Karpas-422 (cell line): Measurements from ENCODE around the gene F2. TPM values are rescaled to one million over a fixed set of nuclear protein-coding genes. Genes with fewer than 3 reads are reported as not detected.
"Not testable (repeated sequence)": the region's sequence is repeated elsewhere in the genome, so short reads cannot be mapped to it uniquely, and the experiment has no call there.

Experiments used
- DNase-seq: peaks from one replicate; pipeline ENCODE4 v3.0.0-alpha.2; 2015
- H2AFZ ChIP-seq: fragments of 200-600 bp; sonication (generic); 2 replicates; pipeline ENCODE4 v1.6.1; 2014; ENCODE audit warnings: antibody characterized with exemption, low read length, mixed read lengths
- H3K27ac ChIP-seq: fragments of 200-600 bp; sonication (generic); 2 replicates; pipeline ENCODE4 v1.5.1; 2014; ENCODE audit warnings: mild to moderate bottlenecking, low read length, moderate library complexity
- H3K27me3 ChIP-seq: fragments of 200-600 bp; sonication (generic); 2 replicates; pipeline ENCODE4 v1.6.1; 2014; ENCODE audit warnings: low read length, mixed read lengths
- H3K36me3 ChIP-seq: fragments of 200-600 bp; sonication (generic); 2 replicates; pipeline ENCODE4 v1.6.1; 2014; ENCODE audit warnings: low read length, mixed read lengths; ENCODE audit not compliant: insufficient read depth
- H3K4me1 ChIP-seq: fragments of 200-600 bp; sonication (generic); 2 replicates; pipeline ENCODE4 v1.6.1; 2014; ENCODE audit warnings: mild to moderate bottlenecking, low read length, mixed read lengths
- H3K4me2 ChIP-seq: fragments of 200-600 bp; sonication (generic); 2 replicates; pipeline ENCODE4 v1.6.1; 2014; ENCODE audit warnings: low read length, low read depth, mild to moderate bottlenecking; ENCODE audit not compliant: poor library complexity, severe bottlenecking
- H3K4me3 ChIP-seq: fragments of 200-600 bp; sonication (generic); 2 replicates; pipeline ENCODE4 v1.5.1; 2014; ENCODE audit warnings: mild to moderate bottlenecking, antibody characterized with exemption, low read length, mixed read lengths
- H3K79me2 ChIP-seq: fragments of 200-600 bp; sonication (generic); 2 replicates; pipeline ENCODE4 v1.6.1; 2014; ENCODE audit warnings: mild to moderate bottlenecking, low read length, mixed read lengths
- H3K9ac ChIP-seq: fragments of 200-600 bp; sonication (generic); 2 replicates; pipeline ENCODE4 v1.6.0; 2014; ENCODE audit warnings: low read length
- H3K9me2 ChIP-seq: fragments of 200-600 bp; sonication (generic), shearing (Covaris generic); replicated peaks from 2 replicates; pipeline ENCODE4 v1.6.0; 2014; ENCODE audit warnings: mild to moderate bottlenecking, low read length, moderate library complexity; ENCODE audit not compliant: insufficient read depth
- H3K9me3 ChIP-seq: fragments of 300-700, 200-600 bp; sonication (generic); 2 replicates; pipeline ENCODE4 v1.6.1; 2014; ENCODE audit warnings: low read length, mixed read lengths
- H4K20me1 ChIP-seq: fragments of 200-600 bp; sonication (generic); 2 replicates; pipeline ENCODE4 v1.6.1; 2014; ENCODE audit warnings: mild to moderate bottlenecking, antibody characterized with exemption, low read length, low read depth; ENCODE audit not compliant: insufficient read depth
- total RNA-seq: library from RNA; depleted of rRNA; stranded (reverse); fragments of >200 nt; shearing (Covaris generic); gene quantifications from 2 replicates; pipeline ENCODE4 v1.2.3, GENCODE V29; 2014; ENCODE audit warnings: low replicate concordance

F2 gene
- total RNA-seq, 1 experiment from 2014 or later = not detected

DNA sequence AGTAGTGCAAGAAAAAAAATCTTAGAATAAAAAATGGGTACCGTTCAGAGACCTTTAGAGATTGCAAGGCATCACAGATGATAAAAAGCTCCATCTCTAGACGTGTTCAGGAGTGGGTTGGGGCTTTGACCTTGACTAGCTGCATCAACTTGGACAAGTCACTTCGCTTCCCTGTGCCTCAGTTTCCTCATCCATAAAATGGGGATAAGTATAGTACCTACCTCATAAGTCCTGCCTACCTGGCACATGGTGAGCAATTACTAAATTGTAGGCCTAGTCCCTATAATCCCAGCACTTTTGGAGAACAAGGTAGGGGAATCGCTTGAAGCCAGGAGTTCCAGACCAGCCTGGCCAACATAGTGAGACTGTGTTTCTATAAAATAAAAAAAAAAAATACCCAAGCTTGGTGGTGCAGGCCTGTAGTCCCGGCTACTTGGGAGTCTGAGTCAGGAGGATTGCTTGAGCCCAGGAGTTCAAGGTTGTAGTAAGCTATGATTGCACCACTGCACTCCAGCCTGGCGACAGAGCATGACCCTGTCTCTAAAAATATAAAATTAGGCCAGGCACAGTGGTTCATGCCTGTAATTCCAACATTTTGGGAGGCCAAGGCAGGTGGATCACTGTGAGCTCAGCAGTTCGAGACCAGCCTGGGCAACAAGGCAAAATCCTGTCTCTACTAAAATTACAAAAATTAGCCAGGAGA is 6.0 kb upstream of the F2 start:
- H3K27me3 ChIP-seq = no peaks in the 10 kb centered on the region
- no peak for DNase-seq
- H4K20me1 ChIP-seq = no peaks in the 10 kb centered on the region
- no peak overlapping the region for H3K9ac ChIP-seq
- no peak overlapping the region for H3K4me2 ChIP-seq
- no peak overlapping the region for H2AFZ ChIP-seq
- no peaks in the 10 kb centered on the region for H3K79me2 ChIP-seq
- H3K9me2 ChIP-seq = no peaks in the 10 kb centered on the region
- H3K9me3 ChIP-seq = no peaks in the 10 kb centered on the region
- no peaks in the 10 kb centered on the region for H3K36me3 ChIP-seq
- H3K4me3 ChIP-seq = no peak overlapping the region
- H3K27ac ChIP-seq = no peak overlapping the region
- no peaks in the 10 kb centered on the region for H3K4me1 ChIP-seq

DNA sequence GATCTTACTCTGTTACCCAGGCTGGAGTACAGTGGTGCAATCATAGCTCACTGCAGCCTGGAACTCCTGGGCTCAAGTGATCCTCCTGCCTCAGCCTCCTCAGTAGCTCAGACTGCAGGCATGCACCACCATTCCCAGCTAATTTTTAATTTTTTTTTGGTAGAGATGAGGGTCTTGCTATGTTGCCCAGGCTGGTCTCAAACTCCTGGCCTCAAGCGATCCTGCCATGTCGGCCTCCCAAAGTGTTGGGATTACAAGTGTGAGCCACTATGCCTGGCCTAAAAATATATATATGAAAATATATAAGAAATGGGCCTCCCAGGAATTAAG is 1.2 kb upstream of the F2 start:
- not testable (repeated sequence) for DNase-seq, H3K9ac ChIP-seq, H3K27ac ChIP-seq, H3K36me3 ChIP-seq, H4K20me1 ChIP-seq, H3K4me3 ChIP-seq, H3K4me1 ChIP-seq, H3K9me3 ChIP-seq, H3K9me2 ChIP-seq, H3K27me3 ChIP-seq, H3K4me2 ChIP-seq, H2AFZ ChIP-seq, H3K79me2 ChIP-seq

DNA sequence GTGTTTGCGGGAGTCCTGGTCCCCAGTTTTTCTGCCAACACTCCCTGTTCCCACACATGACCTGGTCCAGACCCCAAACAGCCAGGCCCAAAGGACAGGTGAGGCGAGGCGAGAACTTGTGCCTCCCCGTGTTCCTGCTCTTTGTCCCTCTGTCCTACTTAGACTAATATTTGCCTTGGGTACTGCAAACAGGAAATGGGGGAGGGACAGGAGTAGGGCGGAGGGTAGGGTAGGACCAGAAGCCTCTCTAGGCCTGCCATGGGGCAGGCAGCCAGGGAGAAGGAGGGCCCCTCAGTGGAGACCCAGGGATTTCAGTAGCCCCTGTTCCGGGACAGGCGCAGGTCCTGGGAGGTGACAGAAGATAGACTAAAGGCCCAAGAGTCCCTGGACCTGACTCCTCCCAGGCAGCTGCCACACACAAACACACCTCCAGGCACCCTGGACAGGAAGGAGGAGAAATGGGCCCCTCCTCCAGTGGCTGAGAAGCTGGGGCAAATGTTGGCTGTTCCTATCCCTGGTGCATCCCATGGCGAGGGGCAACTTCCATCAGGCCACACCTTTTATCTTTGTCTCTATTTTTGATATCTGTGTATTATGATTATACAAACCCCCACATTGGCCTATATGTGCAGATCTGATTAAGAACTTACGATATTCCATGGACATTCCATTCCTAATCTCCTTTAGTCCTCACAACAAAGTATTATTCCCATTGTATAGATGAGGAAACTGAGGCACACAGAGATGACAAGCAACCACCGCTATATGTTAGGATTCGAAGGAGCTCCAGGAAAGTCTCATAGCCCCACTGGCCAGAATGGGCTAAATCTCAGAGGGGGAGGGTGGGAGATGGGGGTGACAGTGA is 626 bp upstream of the F2 start:
- H3K27ac ChIP-seq = no peak overlapping the region
- H3K4me3 ChIP-seq = no peak overlapping the region
- H3K9me2 ChIP-seq = no peaks in the 10 kb centered on the region
- H3K9ac ChIP-seq = no peak overlapping the region
- no peaks in the 10 kb centered on the region for H3K36me3 ChIP-seq
- no peak overlapping the region for H3K4me2 ChIP-seq
- H3K9me3 ChIP-seq = no peaks in the 10 kb centered on the region
- no peaks in the 10 kb centered on the region for H3K79me2 ChIP-seq
- DNase-seq = no peak
- H3K27me3 ChIP-seq = no peaks in the 10 kb centered on the region
- H3K4me1 ChIP-seq = no peaks in the 10 kb centered on the region
- H2AFZ ChIP-seq = peak overlapping the region; percentile 62; the same call in 1 of the 2 replicates
- H4K20me1 ChIP-seq = no peaks in the 10 kb centered on the region

DNA sequence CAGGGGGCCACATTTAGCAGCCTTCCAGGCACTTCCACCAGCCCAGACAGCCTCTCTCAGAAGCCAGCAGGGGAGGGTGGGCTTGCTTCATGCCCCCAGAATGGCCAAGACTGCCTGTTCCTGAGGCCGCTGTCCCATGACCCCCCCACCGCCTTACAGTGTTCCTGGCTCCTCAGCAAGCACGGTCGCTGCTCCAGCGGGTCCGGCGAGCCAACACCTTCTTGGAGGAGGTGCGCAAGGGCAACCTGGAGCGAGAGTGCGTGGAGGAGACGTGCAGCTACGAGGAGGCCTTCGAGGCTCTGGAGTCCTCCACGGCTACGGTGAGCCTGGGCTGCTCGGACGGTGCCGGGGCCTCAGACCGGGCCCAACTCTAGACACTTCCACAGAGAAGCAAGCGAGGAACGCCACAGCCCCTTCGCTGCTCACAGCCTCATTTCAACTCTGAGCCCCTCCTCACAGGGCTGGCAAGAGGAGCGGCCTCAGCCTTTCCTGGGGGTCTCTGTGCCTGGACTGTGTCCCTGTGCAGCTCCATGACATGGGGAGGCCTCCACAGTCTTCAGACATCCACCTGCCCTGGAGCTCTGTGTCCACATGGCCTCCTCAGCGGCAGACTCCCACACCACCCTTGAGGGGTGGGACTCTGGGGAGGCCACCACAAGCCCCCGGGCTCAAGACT is 668 bp downstream of the F2 start:
- Histone ChIP-seq H3K4me3 (no peak overlapping the region), H3K9ac (no peak overlapping the region), H3K4me1 (peaks cover 8% of the 10 kb centered on the region), H3K27ac (no peak overlapping the region), H2AFZ (no peak overlapping the region), H3K4me2 (no peak overlapping the region), H3K9me3 (no peaks in the 10 kb centered on the region), H3K79me2 (no peaks in the 10 kb centered on the region), H3K9me2 (no peaks in the 10 kb centered on the region), H4K20me1 (no peaks in the 10 kb centered on the region), H3K36me3 (no peaks in the 10 kb centered on the region), H3K27me3 (no peaks in the 10 kb centered on the region)
- no peak for DNase-seq

DNA sequence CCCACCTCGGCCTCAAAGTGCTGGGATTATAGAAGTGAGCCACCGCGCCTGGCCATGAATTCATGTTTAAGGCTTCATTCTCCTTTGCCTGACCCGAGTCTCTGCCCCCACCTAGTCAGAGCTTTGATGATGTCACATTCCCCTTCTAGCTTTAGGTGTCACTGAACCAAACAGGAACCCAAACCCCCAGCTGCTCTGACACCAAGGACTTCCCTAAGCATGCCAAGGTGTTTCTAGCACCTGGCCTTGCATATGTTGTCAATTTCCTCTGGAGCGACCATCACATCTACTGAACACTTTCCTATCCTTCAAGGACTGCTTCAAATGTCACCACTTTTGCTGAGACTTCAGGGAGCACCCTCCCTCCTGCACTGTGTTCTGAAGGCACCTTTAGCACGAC is 2.3 kb downstream of the F2 start:
- Histone ChIP-seq H3K9me2 (no peaks in the 10 kb centered on the region), H3K79me2 (no peaks in the 10 kb centered on the region), H3K9ac (no peak overlapping the region), H3K4me2 (no peak overlapping the region), H3K27ac (no peak overlapping the region), H3K27me3 (no peaks in the 10 kb centered on the region), H4K20me1 (no peaks in the 10 kb centered on the region), H3K4me3 (no peak overlapping the region), H2AFZ (no peak overlapping the region), H3K4me1 (peaks cover 8% of the 10 kb centered on the region), H3K9me3 (no peaks in the 10 kb centered on the region), H3K36me3 (no peaks in the 10 kb centered on the region)
- no peak for DNase-seq

DNA sequence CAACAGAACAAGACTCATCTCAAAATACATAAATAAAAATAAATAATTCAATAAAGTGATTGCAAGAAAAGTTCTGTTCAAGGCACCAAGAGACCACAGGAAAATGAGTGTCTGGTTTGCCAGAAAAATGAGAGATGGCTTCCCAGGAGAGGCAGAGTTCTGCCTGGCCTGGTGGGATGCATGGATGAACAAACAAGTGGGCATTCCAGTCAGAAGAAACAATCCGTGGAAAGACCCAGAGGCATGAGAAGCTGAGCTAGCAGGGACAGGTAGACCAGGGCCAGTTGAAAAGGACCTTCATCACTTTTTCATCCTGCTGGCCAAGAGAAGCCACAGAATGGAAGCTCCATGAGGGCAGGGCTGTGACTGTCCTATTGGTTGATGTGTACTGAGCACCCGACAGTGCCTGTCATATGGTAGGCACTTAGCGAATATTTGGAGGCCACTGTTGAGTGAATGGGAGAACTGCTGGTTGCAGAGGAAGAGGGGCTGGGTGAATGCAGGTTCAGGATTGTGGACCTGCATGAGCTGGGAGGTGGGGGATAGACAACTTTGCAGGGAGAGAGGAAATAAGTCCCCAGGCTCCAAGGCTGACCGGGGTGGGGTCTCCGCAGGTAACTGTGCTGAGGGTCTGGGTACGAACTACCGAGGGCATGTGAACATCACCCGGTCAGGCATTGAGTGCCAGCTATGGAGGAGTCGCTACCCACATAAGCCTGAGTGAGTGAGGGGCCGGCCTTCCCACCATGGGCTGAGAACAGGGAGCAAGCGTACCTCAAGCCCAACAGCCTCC is 3.7 kb downstream of the F2 start:
- H3K27me3 ChIP-seq = no peaks in the 10 kb centered on the region
- no peak overlapping the region for H3K4me3 ChIP-seq
- peaks cover 8% of the 10 kb centered on the region for H3K4me1 ChIP-seq
- H3K9ac ChIP-seq = no peak overlapping the region
- no peaks in the 10 kb centered on the region for H3K9me2 ChIP-seq
- no peak overlapping the region for H3K4me2 ChIP-seq
- no peaks in the 10 kb centered on the region for H3K9me3 ChIP-seq
- no peak overlapping the region for H3K27ac ChIP-seq
- no peak overlapping the region for H2AFZ ChIP-seq
- no peak for DNase-seq
- H4K20me1 ChIP-seq = no peaks in the 10 kb centered on the region
- no peaks in the 10 kb centered on the region for H3K79me2 ChIP-seq
- H3K36me3 ChIP-seq = no peaks in the 10 kb centered on the region

DNA sequence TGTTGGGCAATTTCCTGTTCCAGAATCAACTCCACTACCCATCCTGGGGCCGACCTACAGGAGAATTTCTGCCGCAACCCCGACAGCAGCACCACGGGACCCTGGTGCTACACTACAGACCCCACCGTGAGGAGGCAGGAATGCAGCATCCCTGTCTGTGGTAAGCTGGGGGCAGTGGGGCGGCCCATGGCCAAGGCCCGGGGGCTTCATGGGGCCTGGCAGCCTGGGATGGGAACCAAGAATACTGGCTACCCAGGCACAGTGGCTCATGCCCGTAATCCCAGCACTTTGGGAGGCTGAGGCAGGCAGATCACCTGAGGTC is 4.3 kb downstream of the F2 start:
- H3K4me2 ChIP-seq = no peak overlapping the region
- no peak overlapping the region for H3K9ac ChIP-seq
- peaks cover 8% of the 10 kb centered on the region for H3K4me1 ChIP-seq
- H3K4me3 ChIP-seq = no peak overlapping the region
- H4K20me1 ChIP-seq = no peaks in the 10 kb centered on the region
- H2AFZ ChIP-seq = no peak overlapping the region
- H3K36me3 ChIP-seq = no peaks in the 10 kb centered on the region
- H3K9me2 ChIP-seq = no peaks in the 10 kb centered on the region
- DNase-seq = no peak
- H3K79me2 ChIP-seq = no peaks in the 10 kb centered on the region
- H3K27ac ChIP-seq = no peak overlapping the region
- H3K27me3 ChIP-seq = no peaks in the 10 kb centered on the region
- H3K9me3 ChIP-seq = no peaks in the 10 kb centered on the region

DNA sequence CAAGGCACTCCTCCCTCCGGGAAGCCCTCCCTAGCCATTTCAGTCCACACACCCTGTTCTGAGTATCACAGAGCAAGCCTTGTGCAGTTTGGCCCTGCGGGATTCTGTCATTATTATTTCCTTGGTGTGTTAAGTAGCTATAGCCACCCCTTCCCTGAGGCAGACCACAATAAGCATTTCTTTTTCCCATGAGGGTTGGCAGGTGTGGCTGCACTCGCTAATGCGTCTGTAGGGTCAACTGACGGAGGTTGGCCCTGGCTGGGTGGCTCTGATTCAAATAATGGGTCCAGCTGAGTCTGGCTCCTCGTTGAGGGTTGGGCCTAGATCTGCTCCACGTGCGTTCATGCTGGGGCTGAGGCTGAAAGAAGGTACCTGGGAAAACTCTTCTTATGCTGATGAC is 5.1 kb downstream of the F2 start:
- Histone ChIP-seq H3K4me2 (no peak overlapping the region), H3K4me3 (no peak overlapping the region), H3K79me2 (no peaks in the 10 kb centered on the region), H3K9me2 (no peaks in the 10 kb centered on the region), H3K27ac (no peak overlapping the region), H2AFZ (peak overlapping the region; percentile 42; the same call in 1 of the 2 replicates), H3K9me3 (no peaks in the 10 kb centered on the region), H3K36me3 (no peaks in the 10 kb centered on the region), H3K4me1 (peaks cover 8% of the 10 kb centered on the region), H3K27me3 (no peaks in the 10 kb centered on the region), H4K20me1 (no peaks in the 10 kb centered on the region), H3K9ac (no peak overlapping the region)
- DNase-seq = no peak
